IgD-negative memory B cell (primary cell): Measurements from ENCODE around the gene LRP1B. TPM values are rescaled to one million over a fixed set of nuclear protein-coding genes. Genes with fewer than 3 reads are reported as not detected.
"Not testable (repeated sequence)": the region's sequence is repeated elsewhere in the genome, so short reads cannot be mapped to it uniquely, and the experiment has no call there.

Experiments
- H3K27ac Mint-ChIP-seq, 3 donors: one replicate each; pipeline ENCODE4 v1.8.0; 2020 to 2022; ENCODE audit warnings: mild to moderate bottlenecking in 3 of 3, mixed read lengths in 3 of 3, moderate library complexity in 1 of 3
- H3K27me3 Mint-ChIP-seq: one replicate; pipeline ENCODE4 v1.8.0; 2021; ENCODE audit warnings: mixed read lengths
- H3K36me3 Mint-ChIP-seq: one replicate; pipeline ENCODE4 v1.8.0; 2020; ENCODE audit warnings: mild to moderate bottlenecking, mixed read lengths
- H3K4me1 Mint-ChIP-seq, 3 donors: one replicate each; pipeline ENCODE4 v1.8.0; 2020 to 2022; ENCODE audit warnings: mixed read lengths in 3 of 3, mild to moderate bottlenecking in 1 of 3
- H3K4me3 Mint-ChIP-seq, 4 donors: one replicate each; pipeline ENCODE4 v1.8.0; 2020 to 2022; ENCODE audit warnings: mild to moderate bottlenecking in 4 of 4, mixed read lengths in 4 of 4, moderate library complexity in 3 of 4
- H3K9me3 Mint-ChIP-seq, 3 donors: one replicate each; pipeline ENCODE4 v1.8.0; 2020 to 2021; ENCODE audit warnings: mixed read lengths in 3 of 3, mild to moderate bottlenecking in 1 of 3
- polyA plus RNA-seq: library from polyadenylated mRNA; unstranded; fragments of 300-500 nt; fragmentation: Illumina TruSeq; gene quantifications from one replicate; pipeline ENCODE4 v1.2.3, GENCODE V29; 2021

The LRP1B gene
- polyA plus RNA-seq, 1 donor from 2014 or later = not detected

GRCh38 chr2:140698636-140699035, 1432.2 kb downstream of the LRP1B start:
- Mint-ChIP-seq H3K4me1 (no peaks in the 10 kb centered on the region), H3K27me3 (no peaks in the 10 kb centered on the region), H3K27ac (no peak overlapping the region), H3K4me3 (no peak overlapping the region), H3K36me3 (no peaks in the 10 kb centered on the region), H3K9me3 (peaks cover 0 to 1% (median 0%) of the 10 kb centered on the region in 3 donors)

- no peaks in the 10 kb centered on the region for H3K36me3 Mint-ChIP-seq
- peaks cover 0 to 1% (median 0%) of the 10 kb centered on the region in 3 donors for H3K9me3 Mint-ChIP-seq
- no peaks in the 10 kb centered on the region for H3K27me3 Mint-ChIP-seq
Measured at GRCh38 chr2:140696449-140696848, 1434.4 kb downstream of the LRP1B start.

GRCh38 chr2:140695155-140695554, 1435.7 kb downstream of the LRP1B start:
- no peaks in the 10 kb centered on the region for H3K4me1 Mint-ChIP-seq

More at GRCh38 chr2:140696449-140696848, 1434.4 kb downstream of the LRP1B start:
- Mint-ChIP-seq H3K4me1 (no peaks in the 10 kb centered on the region), H3K27ac (no peak overlapping the region), H3K4me3 (no peak overlapping the region)

GRCh38 chr2:140687825-140688224, 1443.0 kb downstream of the LRP1B start:
- H3K36me3 Mint-ChIP-seq = no peaks in the 10 kb centered on the region
- no peaks in the 10 kb centered on the region for H3K4me1 Mint-ChIP-seq
- peaks cover 0 to 1% (median 0%) of the 10 kb centered on the region in 3 donors for H3K9me3 Mint-ChIP-seq
- H3K27me3 Mint-ChIP-seq = no peaks in the 10 kb centered on the region
- H3K27ac Mint-ChIP-seq = no peak overlapping the region
- no peak overlapping the region for H3K4me3 Mint-ChIP-seq

More at GRCh38 chr2:140695155-140695554, 1435.7 kb downstream of the LRP1B start:
- Mint-ChIP-seq H3K27me3 (no peaks in the 10 kb centered on the region), H3K9me3 (peaks cover 0 to 1% (median 0%) of the 10 kb centered on the region in 3 donors), H3K4me3 (no peak overlapping the region), H3K27ac (peak overlapping the region in 1 of 3 donors; percentile 31), H3K36me3 (no peaks in the 10 kb centered on the region)

DNA sequence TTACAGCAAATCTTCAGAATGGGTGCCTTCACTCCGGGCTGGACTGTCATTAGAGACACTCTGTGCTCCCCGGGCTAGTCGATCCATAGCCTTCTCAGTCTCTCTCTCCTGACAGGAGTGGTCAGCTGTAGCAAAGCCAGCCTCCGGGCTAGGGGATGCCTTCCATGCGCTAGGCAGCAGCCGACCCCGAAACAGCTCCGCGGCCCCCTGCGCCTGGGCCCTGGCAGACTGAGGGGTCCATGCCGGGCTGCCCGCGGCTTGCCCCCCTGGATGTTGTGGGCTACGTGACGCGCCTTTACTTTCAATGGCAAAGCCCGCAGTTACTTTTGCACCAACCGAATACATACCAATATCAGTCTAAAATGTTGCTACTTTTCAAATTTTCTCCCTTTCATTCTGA, 1447.2 kb downstream of the LRP1B start:
- no peak overlapping the region for H3K4me3 Mint-ChIP-seq
- peaks cover 0 to 1% (median 0%) of the 10 kb centered on the region in 3 donors for H3K9me3 Mint-ChIP-seq
- no peaks in the 10 kb centered on the region for H3K27me3 Mint-ChIP-seq
- H3K36me3 Mint-ChIP-seq = no peaks in the 10 kb centered on the region
- H3K27ac Mint-ChIP-seq = no peak overlapping the region
- H3K4me1 Mint-ChIP-seq = no peaks in the 10 kb centered on the region

GRCh38 chr2:140680862-140681261, 1450.0 kb downstream of the LRP1B start:
- Mint-ChIP-seq H3K4me3 (no peak overlapping the region), H3K27me3 (no peaks in the 10 kb centered on the region), H3K9me3 (no peaks in the 10 kb centered on the region), H3K27ac (no peak overlapping the region), H3K36me3 (no peaks in the 10 kb centered on the region), H3K4me1 (no peaks in the 10 kb centered on the region)

- no peaks in the 10 kb centered on the region for H3K9me3 Mint-ChIP-seq
- no peak overlapping the region for H3K4me3 Mint-ChIP-seq
- H3K36me3 Mint-ChIP-seq = no peaks in the 10 kb centered on the region
- no peaks in the 10 kb centered on the region for H3K27me3 Mint-ChIP-seq
- H3K27ac Mint-ChIP-seq = no peak overlapping the region
- H3K4me1 Mint-ChIP-seq = no peaks in the 10 kb centered on the region
Measured at GRCh38 chr2:140679752-140680151, 1451.1 kb downstream of the LRP1B start.

DNA sequence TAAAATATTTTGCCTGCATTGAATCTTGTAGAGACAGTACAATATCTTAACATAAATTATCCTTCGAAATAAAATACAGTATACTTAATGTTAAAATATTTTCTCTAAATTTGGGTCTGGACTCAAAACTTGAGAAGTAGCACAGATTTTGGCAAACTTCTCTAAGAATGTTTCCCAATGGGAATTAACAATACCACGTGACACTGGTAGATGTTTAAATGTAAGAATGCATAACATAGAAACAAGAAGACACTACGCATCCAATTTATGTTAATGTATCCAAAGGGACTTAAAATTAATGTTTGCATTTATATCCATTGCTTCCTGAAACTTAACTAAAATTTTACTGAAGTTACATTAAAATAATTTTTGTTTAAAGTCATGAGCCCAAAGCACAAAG, 1460.9 kb downstream of the LRP1B start:
- Mint-ChIP-seq H3K36me3 (no peaks in the 10 kb centered on the region), H3K27me3 (no peaks in the 10 kb centered on the region), H3K9me3 (peaks cover 0 to 8% (median 1%) of the 10 kb centered on the region in 3 donors), H3K4me3 (no peak overlapping the region), H3K4me1 (no peaks in the 10 kb centered on the region), H3K27ac (no peak overlapping the region)

DNA sequence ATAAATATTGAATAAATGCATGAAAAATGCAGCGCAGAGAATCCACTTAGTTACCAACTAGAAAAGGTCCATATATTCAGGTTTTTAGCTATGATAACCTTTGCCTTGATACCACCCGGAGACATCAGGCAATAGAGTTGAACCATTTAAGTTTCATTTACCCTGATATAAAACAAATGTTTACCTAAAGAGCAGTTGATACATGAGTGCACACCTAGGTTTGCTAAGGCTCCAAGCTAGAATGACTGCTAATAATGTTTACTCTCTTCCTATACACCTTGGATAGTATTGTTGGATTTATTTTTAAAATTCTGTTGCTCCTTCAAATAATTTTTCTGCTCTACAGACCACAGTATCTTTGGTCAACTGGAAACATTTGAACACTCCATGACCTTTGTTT, 1463.6 kb downstream of the LRP1B start:
- H3K27me3 Mint-ChIP-seq = no peaks in the 10 kb centered on the region
- no peaks in the 10 kb centered on the region for H3K36me3 Mint-ChIP-seq
- H3K4me1 Mint-ChIP-seq = no peaks in the 10 kb centered on the region
- H3K9me3 Mint-ChIP-seq = peaks cover 0 to 3% (median 1%) of the 10 kb centered on the region in 3 donors
- H3K4me3 Mint-ChIP-seq = no peak overlapping the region
- H3K27ac Mint-ChIP-seq = no peak overlapping the region

DNA sequence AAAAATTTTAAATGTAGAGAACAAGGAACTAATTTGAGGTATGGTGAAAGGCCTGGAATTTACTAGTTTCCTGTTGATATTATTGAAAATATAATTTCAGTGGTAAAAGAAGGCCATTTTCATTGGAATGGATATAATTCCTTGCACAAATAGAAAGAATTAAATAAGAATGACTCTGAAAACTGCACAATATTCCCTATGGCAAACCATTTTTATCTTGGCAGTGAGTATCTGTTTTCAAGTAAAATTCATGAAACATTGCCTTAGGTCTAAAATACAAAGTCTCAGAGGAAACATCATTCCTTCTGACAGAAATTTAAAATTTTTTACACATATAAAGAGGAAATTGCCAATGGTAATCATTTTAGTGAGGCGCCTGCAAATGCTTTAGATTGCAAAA, 1468.3 kb downstream of the LRP1B start:
- H3K4me3 Mint-ChIP-seq = no peak overlapping the region
- H3K4me1 Mint-ChIP-seq = no peaks in the 10 kb centered on the region
- no peaks in the 10 kb centered on the region for H3K36me3 Mint-ChIP-seq
- no peaks in the 10 kb centered on the region for H3K27me3 Mint-ChIP-seq
- peaks cover 0 to 2% (median 0%) of the 10 kb centered on the region in 3 donors for H3K9me3 Mint-ChIP-seq
- no peak overlapping the region for H3K27ac Mint-ChIP-seq

DNA sequence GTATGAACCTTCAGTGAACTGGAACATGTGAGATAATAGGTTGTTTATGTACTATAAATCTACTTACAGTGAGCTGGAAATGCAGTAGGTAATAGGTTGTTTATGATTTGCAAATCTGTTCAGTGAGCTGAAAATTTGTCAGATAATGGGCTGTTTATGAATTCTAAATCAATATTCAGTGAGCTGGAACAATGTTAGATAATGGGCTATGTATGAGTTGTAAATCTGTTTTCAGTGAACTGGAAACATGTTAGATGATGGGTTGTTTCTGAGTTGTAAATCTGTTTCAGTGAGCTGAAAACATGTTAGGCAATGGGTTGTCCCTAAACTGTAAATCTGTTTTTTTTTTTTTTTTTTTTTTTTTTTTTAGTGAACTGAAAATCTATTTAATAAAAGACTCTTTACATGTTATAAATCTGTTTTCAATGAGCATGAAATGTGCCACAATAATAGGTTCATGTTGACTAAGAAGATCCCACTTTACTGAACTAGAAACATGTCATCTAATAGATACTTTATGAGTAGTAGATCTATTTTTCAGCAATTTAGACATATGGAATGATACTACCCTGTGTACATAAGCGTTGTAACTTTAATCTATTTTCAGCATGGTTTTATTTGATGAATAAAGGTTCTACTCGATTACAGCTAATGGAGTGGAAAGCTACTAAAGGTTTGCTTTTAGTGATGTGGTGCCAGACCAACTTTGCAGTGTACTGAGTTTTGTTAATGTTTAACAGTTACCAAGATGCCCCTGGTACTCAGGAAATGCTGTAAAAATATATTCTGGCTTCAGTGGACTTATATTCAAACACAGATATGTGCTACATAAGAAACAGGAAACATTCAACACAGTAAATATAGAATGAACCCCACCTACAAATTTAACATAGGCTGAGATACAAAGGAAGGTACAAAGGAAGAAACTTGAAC, 1471.8 kb downstream of the LRP1B start:
- Mint-ChIP-seq H3K4me3 (no peak overlapping the region), H3K36me3 (no peaks in the 10 kb centered on the region), H3K4me1 (no peaks in the 10 kb centered on the region), H3K27ac (no peak overlapping the region), H3K9me3 (peaks cover 0 to 2% (median 0%) of the 10 kb centered on the region in 3 donors), H3K27me3 (no peaks in the 10 kb centered on the region)

DNA sequence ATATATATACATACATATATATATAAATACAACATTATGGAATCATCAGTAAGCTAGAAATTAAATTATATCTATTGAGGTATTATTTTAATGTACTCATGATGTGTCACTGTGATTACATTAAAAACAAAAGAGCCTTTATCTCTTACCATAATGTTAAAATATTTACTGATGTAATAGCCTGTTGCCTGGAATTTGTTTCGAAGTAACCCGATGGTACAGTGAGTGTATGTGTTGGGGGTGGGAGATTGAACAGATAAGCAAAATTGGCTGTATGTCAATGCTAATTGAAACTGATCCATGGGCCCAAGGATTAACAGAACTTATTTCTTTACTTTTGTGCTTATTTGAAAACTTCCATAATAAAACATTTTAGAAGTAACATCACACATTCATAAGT, 1473.2 kb downstream of the LRP1B start:
- Mint-ChIP-seq H3K27ac (no peak overlapping the region), H3K4me3 (no peak overlapping the region), H3K4me1 (no peaks in the 10 kb centered on the region), H3K36me3 (no peaks in the 10 kb centered on the region), H3K9me3 (peaks cover 0 to 3% (median 2%) of the 10 kb centered on the region in 3 donors), H3K27me3 (no peaks in the 10 kb centered on the region)

DNA sequence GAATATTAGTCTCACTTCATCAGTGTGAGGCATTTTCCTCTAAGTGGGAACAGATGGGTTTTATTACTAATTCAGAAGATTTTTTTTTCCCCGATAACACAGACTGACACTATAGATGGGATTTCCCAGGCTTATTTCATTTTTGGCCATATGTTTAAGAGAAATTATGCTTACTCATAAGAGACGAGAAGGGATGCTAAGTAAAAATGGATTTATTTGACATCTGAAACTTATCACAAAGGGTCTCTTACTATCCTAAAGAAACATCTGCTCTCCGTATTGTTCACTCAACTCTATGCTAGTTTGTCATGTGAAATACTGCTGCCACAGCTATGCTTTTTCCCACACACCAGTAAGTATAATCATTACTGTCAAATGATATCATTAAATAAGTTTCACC, 1476.3 kb downstream of the LRP1B start:
- H3K9me3 Mint-ChIP-seq = peaks cover 0 to 3% (median 0%) of the 10 kb centered on the region in 3 donors
- no peaks in the 10 kb centered on the region for H3K4me1 Mint-ChIP-seq
- no peak overlapping the region for H3K4me3 Mint-ChIP-seq
- H3K27ac Mint-ChIP-seq = no peak overlapping the region
- no peaks in the 10 kb centered on the region for H3K27me3 Mint-ChIP-seq
- H3K36me3 Mint-ChIP-seq = no peaks in the 10 kb centered on the region

DNA sequence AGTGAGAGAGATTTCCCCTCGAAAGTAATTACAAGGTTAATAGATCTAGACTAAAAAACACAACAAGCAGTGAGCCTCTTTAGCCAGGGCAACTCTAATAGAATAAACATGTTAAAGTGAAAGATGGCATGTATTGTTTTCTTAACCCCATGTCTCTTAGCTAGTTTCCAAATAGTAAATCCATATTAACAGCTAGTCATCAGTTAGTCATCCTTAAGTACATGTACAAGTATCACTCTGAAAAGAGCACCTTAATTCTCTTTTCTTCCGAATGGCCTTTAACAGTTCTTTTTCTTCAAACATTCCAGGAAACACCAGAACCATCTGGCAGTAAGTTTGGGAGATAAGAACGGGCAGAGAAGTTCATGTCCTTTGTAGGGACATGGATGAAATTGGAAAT, 1480.0 kb downstream of the LRP1B start:
- Mint-ChIP-seq H3K4me1 (peaks cover 0 to 1% (median 0%) of the 10 kb centered on the region in 3 donors), H3K9me3 (peaks cover 0 to 3% (median 2%) of the 10 kb centered on the region in 3 donors), H3K27me3 (no peaks in the 10 kb centered on the region), H3K27ac (no peak overlapping the region), H3K4me3 (no peak overlapping the region), H3K36me3 (no peaks in the 10 kb centered on the region)

GRCh38 chr2:140650134-140650533, 1480.7 kb downstream of the LRP1B start:
- not testable (repeated sequence) for H3K36me3 Mint-ChIP-seq, H3K4me3 Mint-ChIP-seq, H3K27me3 Mint-ChIP-seq, H3K4me1 Mint-ChIP-seq, H3K27ac Mint-ChIP-seq, H3K9me3 Mint-ChIP-seq

DNA sequence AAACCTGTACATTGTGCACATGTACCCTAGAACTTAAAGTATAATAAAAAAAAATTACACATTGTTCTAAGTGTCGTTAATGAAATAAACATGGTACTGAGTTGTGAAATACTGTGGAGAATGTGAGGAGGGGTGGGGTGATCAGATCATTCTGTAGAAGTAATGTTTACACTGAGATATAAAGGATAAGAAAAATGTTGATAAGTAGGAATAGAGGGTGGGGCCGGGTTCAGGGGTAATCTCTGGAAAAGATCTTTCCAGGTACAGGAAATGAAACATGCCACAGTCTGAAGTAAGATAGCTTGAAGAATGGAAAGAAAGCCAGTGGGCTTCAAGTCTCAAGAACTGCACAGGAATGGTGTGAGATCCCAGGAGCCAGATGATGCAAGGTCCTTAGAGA, 1482.4 kb downstream of the LRP1B start:
- peaks cover 0 to 3% (median 2%) of the 10 kb centered on the region in 3 donors for H3K9me3 Mint-ChIP-seq
- no peaks in the 10 kb centered on the region for H3K36me3 Mint-ChIP-seq
- peak overlapping the region in 1 of 3 donors; percentile 59 for H3K27ac Mint-ChIP-seq
- no peak overlapping the region for H3K4me3 Mint-ChIP-seq
- H3K27me3 Mint-ChIP-seq = no peaks in the 10 kb centered on the region
- H3K4me1 Mint-ChIP-seq = peaks cover 0 to 1% (median 0%) of the 10 kb centered on the region in 3 donors
